IMR-90 (cell line): ENCODE data around the gene ATG3. TPM values are rescaled to one million over a fixed set of nuclear protein-coding genes. Genes with fewer than 3 reads are reported as not detected.

ENCODE experiments used
- ATAC-seq: fragments of 200-7000 bp; cut with Tn5 transposase; 2 replicates; pipeline ENCODE4 v1.9.1; 2020; ENCODE audit warnings: low read depth, mild to moderate bottlenecking, moderate library complexity
- BruUV-seq: library from RNA; stranded (reverse); fragments of 400-500 nt; replicated peaks from 2 replicates; lab custom pipeline; 2021; lab: Mats Ljungman, UMichigan
- CTCF ChIA-PET: fragments of 300-600 bp; formaldehyde crosslinking; extraction: SDS; loops from one replicate; lab custom pipeline; 2021; ENCODE audit warnings: antibody characterized with exemption; lab: Yijun Ruan, JAX
- POLR2A ChIA-PET: fragments of 300-600 bp; sonication (Branson Sonifier 250); formaldehyde crosslinking; loops from one replicate; lab custom pipeline; 2022; ENCODE audit warnings: antibody characterized with exemption; ENCODE audit not compliant: unreplicated experiment; lab: Charles Lee
- DNase-seq: peaks from one replicate; pipeline ENCODE4 v3.0.0; 2013
- H2AFZ ChIP-seq: replicated peaks from 2 replicates; pipeline ENCODE3; 2013; ENCODE audit warnings: low read length, mild to moderate bottlenecking; ENCODE audit not compliant: poor library complexity
- H2AK5ac ChIP-seq: 2 replicates; pipeline ENCODE4 v1.6.1; 2013; ENCODE audit warnings: low read depth, low read length, inconsistent platforms
- H2AK9ac ChIP-seq: replicated peaks from 2 replicates; pipeline ENCODE3; 2013; ENCODE audit warnings: mild to moderate bottlenecking, low read depth, low read length, moderate library complexity; ENCODE audit not compliant: poor library complexity
- H2BK120ac ChIP-seq: 2 replicates; pipeline ENCODE4 v1.6.1; 2013; ENCODE audit warnings: low read depth, low read length, inconsistent platforms
- H2BK15ac ChIP-seq: 3 replicates; pipeline ENCODE4 v1.6.1; 2013; ENCODE audit warnings: low read depth, low read length, inconsistent platforms
- H2BK20ac ChIP-seq: 2 replicates; pipeline ENCODE4 v1.6.1; 2013; ENCODE audit warnings: low read depth, mild to moderate bottlenecking, inconsistent platforms, low read length, moderate library complexity
- H2BK5ac ChIP-seq: 2 replicates; pipeline ENCODE4 v1.6.1; 2013; ENCODE audit warnings: mild to moderate bottlenecking, low read depth, low read length, inconsistent platforms; ENCODE audit not compliant: poor library complexity, severe bottlenecking
- H3K14ac ChIP-seq: replicated peaks from 2 replicates; pipeline ENCODE4 v1.6.1; 2013; ENCODE audit warnings: low read depth, low read length, inconsistent platforms
- H3K18ac ChIP-seq: 2 replicates; pipeline ENCODE4 v1.6.1; 2013; ENCODE audit warnings: low read depth, low read length, control low read depth
- H3K23ac ChIP-seq: 2 replicates; pipeline ENCODE4 v1.6.1; 2013; ENCODE audit warnings: low read depth, low read length, inconsistent platforms
- H3K27ac ChIP-seq: 2 replicates; pipeline ENCODE4 v1.5.1; 2013; ENCODE audit warnings: mild to moderate bottlenecking, control low read depth, low read length; ENCODE audit not compliant: insufficient read depth
- H3K27me3 ChIP-seq: 2 replicates; pipeline ENCODE4 v1.6.1; 2013; ENCODE audit warnings: low read length; ENCODE audit not compliant: control insufficient read depth, insufficient read depth
- H3K36me3 ChIP-seq: 2 replicates; pipeline ENCODE4 v1.6.1; 2013; ENCODE audit warnings: low read length, mixed read lengths; ENCODE audit not compliant: control insufficient read depth, insufficient read depth
- H3K4ac ChIP-seq: 2 replicates; pipeline ENCODE4 v1.6.1; 2013; ENCODE audit warnings: low read depth, low read length, inconsistent platforms
- H3K4me1 ChIP-seq: 2 replicates; pipeline ENCODE4 v1.6.1; 2013; ENCODE audit warnings: low read length, mixed read lengths; ENCODE audit not compliant: control insufficient read depth, insufficient read depth
- H3K4me2 ChIP-seq: 2 replicates; pipeline ENCODE4 v1.6.1; 2013; ENCODE audit warnings: low read depth, mild to moderate bottlenecking, control low read depth, low read length, moderate library complexity
- H3K4me3 ChIP-seq: 2 replicates; pipeline ENCODE4 v1.5.1; 2013; ENCODE audit warnings: low read depth, mild to moderate bottlenecking, control low read depth, low read length, moderate library complexity; ENCODE audit not compliant: insufficient read depth
- H3K56ac ChIP-seq: 2 replicates; pipeline ENCODE4 v1.6.1; 2013; ENCODE audit warnings: low read length, inconsistent platforms; ENCODE audit not compliant: insufficient read depth; ENCODE audit errors: extremely low read depth
- H3K79me1 ChIP-seq, 2 experiments: 2 replicates each; pipeline ENCODE4 v1.6.1; 2013; ENCODE audit warnings: low read length in 2 of 2, inconsistent platforms in 1 of 2, low read depth in 1 of 2
- H3K9ac ChIP-seq: 2 replicates; pipeline ENCODE4 v1.6.1; 2013; ENCODE audit warnings: low read depth, low read length, control low read depth
- H3K9me1 ChIP-seq: 2 replicates; pipeline ENCODE4 v1.6.1; 2013; ENCODE audit warnings: low read length, inconsistent platforms; ENCODE audit not compliant: insufficient read depth
- H3K9me3 ChIP-seq: 2 replicates; pipeline ENCODE4 v1.6.1; 2013; ENCODE audit warnings: low read length; ENCODE audit not compliant: control insufficient read depth, insufficient read depth
- H4K20me1 ChIP-seq: 2 replicates; pipeline ENCODE4 v1.6.1; 2013; ENCODE audit warnings: low read length, inconsistent platforms; ENCODE audit not compliant: insufficient read depth
- H4K5ac ChIP-seq: 2 replicates; pipeline ENCODE4 v1.6.1; 2013; ENCODE audit warnings: mild to moderate bottlenecking, low read depth, low read length, control low read depth
- H4K8ac ChIP-seq, 2 experiments: 2 replicates each; pipeline ENCODE4 v1.6.1; 2013; ENCODE audit warnings: low read depth in 2 of 2, low read length in 2 of 2, control low read depth in 1 of 2, inconsistent platforms in 1 of 2
- H4K91ac ChIP-seq: 2 replicates; pipeline ENCODE4 v1.6.1; 2013; ENCODE audit warnings: low read depth, low read length, inconsistent platforms; ENCODE audit not compliant: insufficient read depth
- BHLHE40 ChIP-seq: fragments of 150-350 bp; IDR thresholded peaks from 2 replicates; pipeline ENCODE4 v1.6.1; 2016; ENCODE audit warnings: mild to moderate bottlenecking, low read depth, low read length
- CEBPB ChIP-seq: IDR thresholded peaks from 2 replicates; pipeline ENCODE4 v1.6.1; 2012; ENCODE audit warnings: low read depth, low read length, improper control_type of control experiment
- FOS ChIP-seq: fragments of 150-350 bp; IDR thresholded peaks from 2 replicates; pipeline ENCODE4 v1.6.1; 2016; ENCODE audit warnings: low read depth, low read length
- MAZ ChIP-seq: IDR thresholded peaks from 2 replicates; pipeline ENCODE4 v1.6.1; 2012; ENCODE audit warnings: low read depth, mild to moderate bottlenecking, low read length, improper control_type of control experiment, moderate library complexity, borderline replicate concordance
- NFE2L2 ChIP-seq: fragments of 150-350 bp; IDR thresholded peaks from 2 replicates; pipeline ENCODE4 v1.6.1; 2016; ENCODE audit warnings: low read depth, mild to moderate bottlenecking, low read length
- RAD21 ChIP-seq: IDR thresholded peaks from 2 replicates; pipeline ENCODE4 v1.6.1; 2012; ENCODE audit warnings: low read length, improper control_type of control experiment
- RFX5 ChIP-seq: IDR thresholded peaks from 2 replicates; pipeline ENCODE4 v1.8.0; 2012; ENCODE audit warnings: low read depth, mild to moderate bottlenecking, low read length, moderate library complexity
- USF2 ChIP-seq: fragments of 150-350 bp; IDR thresholded peaks from 2 replicates; pipeline ENCODE4 v1.6.1; 2017; ENCODE audit warnings: mild to moderate bottlenecking, antibody characterized with exemption, low read length, low read depth
- WGBS, 2 experiments: methylation state at CpG; one replicate each; pipeline versions ENCODE4 v1.1.5 to v1.1.7; 2013; ENCODE audit warnings: missing lambda C conversion rate in 2 of 2; ENCODE audit not compliant: insufficient read length in 1 of 2; ENCODE audit errors: extremely low coverage in 2 of 2; 5-methylcytosine and 5-hydroxymethylcytosine counted together
- dilution Hi-C: fragments of 300-500 bp; cut with HindIII; formaldehyde crosslinking; loops from one replicate; pipeline ENCODE4 v1.14.3; 2018; ENCODE audit warnings: low sequenced_read_pairs; ENCODE audit not compliant: unreplicated experiment
- in situ Hi-C: fragments of 300-500 bp; cut with MboI; formaldehyde crosslinking; loops from 3 replicates; pipeline ENCODE4 v1.14.3; 2019; ENCODE audit warnings: low sequenced_read_pairs, inconsistent platforms, mixed read lengths
- intact Hi-C: fragments of 100-400 bp; cut with micrococcal nuclease; formaldehyde crosslinking; loops from 2 replicates; pipeline ENCODE4 v1.10.0; 2022
- polyA plus RNA-seq, 3 experiments: library from polyadenylated mRNA; depleted of rRNA; stranded (reverse); fragments of >200 nt; gene quantifications; 2 replicates each; pipeline ENCODE4 v1.2.3, GENCODE V29; 2012; ENCODE audit warnings: low replicate concordance in 1 of 3
- total RNA-seq: library from RNA; depleted of rRNA; stranded (reverse); fragments of >200 nt; gene quantifications from 2 replicates; pipeline ENCODE4 v1.2.3, GENCODE V29; 2012

ATG3 gene
- total and polyA plus RNA-seq, 2 of the 4 experiments (the other 2 are of a cell fraction): 30.8 to 31.7 TPM

GRCh38 chr3:112484352-112484751 is 77.4 kb downstream of the ATG3 start:
- CTCF ChIA-PET: no interaction called here
- intact Hi-C loops: no loop called here
- no TSS peak for BruUV-seq

More at GRCh38 chr3:112484352-112484751, 77.4 kb downstream of the ATG3 start:
- Histone ChIP-seq H3K9me3 (no peaks in the 10 kb centered on the region), H3K4me1 (no peaks in the 10 kb centered on the region), H2BK20ac (no peak overlapping the region), H3K23ac (no peak overlapping the region), H2AFZ (no peak overlapping the region), H3K56ac (no peak overlapping the region), H3K14ac (no peak overlapping the region), H4K91ac (no peak overlapping the region), H3K27me3 (no peaks in the 10 kb centered on the region; the same call in none of the 2 replicates), H3K4me3 (no peak overlapping the region), H4K5ac (no peak overlapping the region), H2BK15ac (no peak overlapping the region), H4K20me1 (no peaks in the 10 kb centered on the region), H3K4me2 (no peak overlapping the region), H2AK9ac (no peak overlapping the region), H4K8ac (no peak overlapping the region), H3K4ac (no peak overlapping the region), H3K9me1 (no peaks in the 10 kb centered on the region), H3K18ac (no peak overlapping the region), H2AK5ac (no peak overlapping the region), H3K79me1 (no peaks in the 10 kb centered on the region), H3K9ac (no peak overlapping the region), H3K36me3 (no peaks in the 10 kb centered on the region), H2BK5ac (no peak overlapping the region), H3K27ac (no peak overlapping the region), H2BK120ac (no peak overlapping the region)
- in situ Hi-C loops: no loop called here
- no CpG with 5 or more reads among the region's 4 CpGs for WGBS, 2 experiments
- DNase-seq (no peak), ATAC-seq (no peak)
- POLR2A ChIA-PET: no interaction called here
- TF ChIP-seq RFX5: no peak
- TF ChIP-seq RAD21: no peak
- TF ChIP-seq NFE2L2: no peak
- TF ChIP-seq FOS: no peak
- TF ChIP-seq BHLHE40: no peak
- TF ChIP-seq CEBPB: no peak
- no peak for TF ChIP-seq MAZ
- no peak for TF ChIP-seq USF2
- dilution Hi-C loops: no loop called here
